Liver (tissue), 5 donors: Measurements from ENCODE around the gene ZNF527. TPM values are rescaled to one million over a fixed set of nuclear protein-coding genes. Genes with fewer than 3 reads are reported as not detected.

ENCODE experiments used
- CTCF ChIP-seq: fragments of 150-350 bp; IDR thresholded peaks from 2 replicates; pipeline ENCODE4 v1.5.1; 2017; ENCODE audit warnings: improper control_type of control experiment, low read depth, low read length; ENCODE audit not compliant: missing input control
- REST ChIP-seq: IDR thresholded peaks from 2 replicates; pipeline ENCODE4 v1.6.1; 2016; ENCODE audit warnings: antibody characterized with exemption, mild to moderate bottlenecking
- polyA plus RNA-seq, 2 donors: library from polyadenylated mRNA; stranded (reverse) in 1 of 2; unstranded in 1 of 2; fragments of 200-250 nt in 1 of 2; fragments of >200 nt in 1 of 2; fragmentation: Nextera tagmentation in 1 of 2; extraction: Ambion mirVana in 1 of 2; gene quantifications; one replicate each; pipeline versions ENCODE4 v1.2.1 to v1.2.3, GENCODE V29; 2013 to 2015
- total RNA-seq, 2 donors: library from RNA; depleted of rRNA; stranded (reverse); fragments of >200 nt; gene quantifications; one replicate each; pipeline ENCODE4 v1.2.3, GENCODE V29; 2014
- donor health status: healthy.
- donor health status: healthy.
- donor health status: healthy.

The ZNF527 gene
- total and polyA plus RNA-seq, 4 donors, result 0.79 to 4.2 (median 2.0) TPM

GRCh38 chr19:37413313-37414084 lies 42.6 kb downstream of the ZNF527 start (continued):
- TF ChIP-seq REST (no peak), CTCF (no peak)

Other genes with a start within 250 kb of the ZNF527 start
- 1 to 10 TPM; 1.9 to 4.2 TPM for gene ZNF585A, start 198.4 kb upstream of the ZNF527 start, total RNA-seq
- 1 to 10 TPM; 3.0 to 3.5 TPM for gene ZNF585A, start 198.4 kb upstream of the ZNF527 start, polyA plus RNA-seq
- 1 to 10 TPM; 4.4 to 8.8 TPM for gene ZNF585B, start 160.6 kb upstream of the ZNF527 start, total RNA-seq
- 1 to 10 TPM in 1 of 2 donors, under 1 TPM in 1; 0.74 to 1.6 TPM for gene ZNF585B, start 160.6 kb upstream of the ZNF527 start, polyA plus RNA-seq
- gene ZNF383, start 152.9 kb upstream of the ZNF527 start, total RNA-seq, result 1 to 10 TPM; 2.9 to 3.2 TPM
- 1 to 10 TPM; 1.1 to 1.8 TPM for gene ZNF383, start 152.9 kb upstream of the ZNF527 start, polyA plus RNA-seq
- 1 to 10 TPM; 1.5 to 6.2 TPM for gene ZNF569, start 96.3 kb downstream of the ZNF527 start, total RNA-seq
- gene ZNF569, start 96.3 kb downstream of the ZNF527 start, polyA plus RNA-seq, result 1 to 10 TPM in 1 of 2 donors, under 1 TPM in 1; 0.90 to 1.2 TPM
- 1 to 10 TPM; 2.2 to 2.3 TPM for gene ZNF570, start 98.3 kb downstream of the ZNF527 start, total RNA-seq
- gene ZNF570, start 98.3 kb downstream of the ZNF527 start, polyA plus RNA-seq, result under 1 TPM; 0.96 to 0.97 TPM
- gene ZNF793, start 135.8 kb downstream of the ZNF527 start, total RNA-seq, result under 1 TPM; 0.84 to 0.93 TPM
- gene ZNF793, start 135.8 kb downstream of the ZNF527 start, polyA plus RNA-seq, result under 1 TPM; 0.15 to 0.18 TPM
- gene ZNF571, start 223.7 kb downstream of the ZNF527 start, total RNA-seq, result 1 to 10 TPM; 1.6 to 1.8 TPM
- gene ZNF571, start 223.7 kb downstream of the ZNF527 start, polyA plus RNA-seq, result under 1 TPM; 0.63 to 0.85 TPM
- gene ZNF540, start 223.8 kb downstream of the ZNF527 start, total RNA-seq, result 1 to 10 TPM in 1 of 2 donors, under 1 TPM in 1; 0.33 to 1.3 TPM
- gene ZNF540, start 223.8 kb downstream of the ZNF527 start, polyA plus RNA-seq, result 1 to 10 TPM in 1 of 2 donors, under 1 TPM in 1; 0.50 to 2.0 TPM